ENCODE data around the gene ZDHHC8. TPM values are rescaled to one million over a fixed set of nuclear protein-coding genes. Genes with fewer than 3 reads are reported as not detected.

The ZDHHC8 gene
- total and polyA plus RNA-seq, 10 of the 15 experiments (the other 5 are each of a cell fraction or from before 2014, with no cell fraction given), result 0.03 to 46.3 (median 5.3) TPM

GRCh38 chr22:20160041-20160440 is 28.4 kb downstream of the ZDHHC8 start (continued):
- TF ChIP-seq RELA (IDR thresholded peaks at IDR 0.05; ENCODE audit: borderline replicate concordance, partially characterized antibody), result no peak

DNA sequence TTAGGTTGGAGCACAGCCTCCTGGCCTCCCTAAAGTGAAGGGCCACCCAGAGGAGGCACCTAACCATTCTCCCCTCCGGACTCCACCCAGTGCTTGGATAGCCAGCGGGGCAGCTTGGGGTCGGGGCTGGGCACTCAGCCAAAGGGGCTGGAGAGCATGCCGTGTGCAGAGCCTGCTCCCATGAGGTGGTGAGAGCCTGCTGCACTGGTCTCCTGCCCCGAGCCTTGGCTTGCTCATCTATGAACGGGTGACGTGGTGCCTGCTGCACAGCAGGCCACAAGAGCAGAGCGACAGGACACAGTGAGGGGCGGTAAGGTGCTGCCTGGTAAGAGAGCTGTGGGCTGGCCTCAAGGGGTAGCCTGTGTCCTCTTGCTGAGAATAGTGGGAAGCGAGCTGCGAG is 33.3 kb downstream of the ZDHHC8 start:
- WGBS (ENCODE audit: insufficient coverage, insufficient replicate concordance, low lambda C conversion rate, missing lambda C conversion rate), result 46% methylated on average over 11 of the region's 11 CpGs
- Histone ChIP-seq H3K79me2 (ENCODE audit: control insufficient read depth, insufficient read depth, low read length) (no peaks in the 10 kb centered on the region), H3K4me2 (ENCODE audit: control insufficient read depth, insufficient read depth) (no peak overlapping the region), H3K27ac (ENCODE audit: control insufficient read depth, insufficient read depth) (no peak overlapping the region), H3K36me3 (ENCODE audit: control insufficient read depth in 2 of 2, insufficient read depth in 2 of 2, low read length in 1 of 2) (no peaks in the 10 kb centered on the region), H3K27me3 (replicated peaks in 1 of 2; ENCODE audit: control insufficient read depth in 2 of 2, insufficient read depth in 2 of 2, low read length in 1 of 2) (no peaks in the 10 kb centered on the region), H4K20me1 (ENCODE audit: control insufficient read depth, insufficient read depth) (no peaks in the 10 kb centered on the region), H3K9me3 (replicated peaks; ENCODE audit: control insufficient read depth, insufficient read depth, low read length) (no peaks in the 10 kb centered on the region), H3K4me3 (no peak overlapping the region), H2AFZ (ENCODE audit: control insufficient read depth, low read depth, low read length) (no peak overlapping the region), H3K4me1 (ENCODE audit: control insufficient read depth, insufficient read depth, low read length) (no peaks in the 10 kb centered on the region), H3K9ac (ENCODE audit: control insufficient read depth, insufficient read depth, low read length) (no peak overlapping the region)
- DNase-seq (ENCODE audit: low read depth, low spot score), result no peak
- no peak for FAIRE-seq
- ChIA-PET CTCF (no interaction called here), RAD21 (ENCODE audit: unreplicated experiment) (no interaction called here), SMC1A (ENCODE audit: uncharacterized antibody, unreplicated experiment) (no interaction called here), POLR2A (no interaction called here)
- no TSS peak for BruUV-seq (replicated peaks)
- in situ Hi-C loops (cut with MboI), result no loop called here
- intact Hi-C loops (cut with micrococcal nuclease; ENCODE audit: unreplicated experiment), result no loop called here
- no peak for ATAC-seq
- TF ChIP-seq CUX1 (IDR thresholded peaks at IDR 0.05; ENCODE audit: insufficient replicate concordance, low read depth, low read length), result no peak
- TF ChIP-seq PAX8 (IDR thresholded peaks at IDR 0.05), result no peak
- TF ChIP-seq PRDM15 (CRISPR knock-in tag; IDR thresholded peaks at IDR 0.05), result no peak
- no peak for TF ChIP-seq PAX5 (IDR thresholded peaks at IDR 0.05; ENCODE audit: borderline replicate concordance, low read depth, low read length)
- no peak for TF ChIP-seq TCF7 (IDR thresholded peaks at IDR 0.05; ENCODE audit: borderline replicate concordance)
- no peak for TF ChIP-seq SMC3 (IDR thresholded peaks at IDR 0.05; ENCODE audit: borderline replicate concordance, low read length)
- TF ChIP-seq EZH2 (IDR thresholded peaks at IDR 0.05; ENCODE audit: borderline replicate concordance, control insufficient read depth, low read depth, low read length), result no peak
- TF ChIP-seq CHD4 (IDR thresholded peaks at IDR 0.05), result no peak
- no peak for TF ChIP-seq MTA2 (IDR thresholded peaks at IDR 0.05; ENCODE audit: low read depth)
- TF ChIP-seq SP1 (IDR thresholded peaks at IDR 0.05; ENCODE audit: low read depth, low read length), result no peak
- TF ChIP-seq POU2F2 (IDR thresholded peaks at IDR 0.05; ENCODE audit: borderline replicate concordance, low read depth, low read length), result no peak
- no peak for TF ChIP-seq SUZ12 (IDR thresholded peaks at IDR 0.05; ENCODE audit: unreplicated experiment)

All from GM12878 (cell line).